Fibroblast of lung (primary cell): ENCODE results near the gene GPC5.

Experiments used
- CTCF ChIP-seq, 2 donors: IDR thresholded peaks in 1 of 2; conservative IDR thresholded peaks in 1 of 2; 1 replicate in 1 of 2; 2 replicates in 1 of 2; pipeline ENCODE4 v1.5.1; 2011 to 2012; ENCODE audit warnings: low read length in 2 of 2, control low read depth in 1 of 2, inconsistent platforms in 1 of 2, low read depth in 1 of 2, mild to moderate bottlenecking in 1 of 2
- EZH2 ChIP-seq: IDR thresholded peaks from 2 replicates; pipeline ENCODE4 v1.5.1; 2012; ENCODE audit warnings: low read length, control low read depth, mild to moderate bottlenecking; ENCODE audit errors: missing control alignments

- no peak for TF ChIP-seq CTCF (conservative IDR thresholded peaks at IDR 0.05 in 1 of 2, IDR thresholded peaks at IDR 0.05 in 1 of 2; ENCODE audit: low read depth in 1 of 2, low read length in 2 of 2)
- TF ChIP-seq EZH2: no peak
Measured at GRCh38 chr13:92412996-92413395, 1014.6 kb downstream of the GPC5 start.
